Measurements from ENCODE around the gene VAV2. TPM values are rescaled to one million over a fixed set of nuclear protein-coding genes. Genes with fewer than 3 reads are reported as not detected.

VAV2 gene
- polyA plus RNA-seq, 1 of the 3 experiments (the other 2 are of a cell fraction) = 14.9 TPM

DNA sequence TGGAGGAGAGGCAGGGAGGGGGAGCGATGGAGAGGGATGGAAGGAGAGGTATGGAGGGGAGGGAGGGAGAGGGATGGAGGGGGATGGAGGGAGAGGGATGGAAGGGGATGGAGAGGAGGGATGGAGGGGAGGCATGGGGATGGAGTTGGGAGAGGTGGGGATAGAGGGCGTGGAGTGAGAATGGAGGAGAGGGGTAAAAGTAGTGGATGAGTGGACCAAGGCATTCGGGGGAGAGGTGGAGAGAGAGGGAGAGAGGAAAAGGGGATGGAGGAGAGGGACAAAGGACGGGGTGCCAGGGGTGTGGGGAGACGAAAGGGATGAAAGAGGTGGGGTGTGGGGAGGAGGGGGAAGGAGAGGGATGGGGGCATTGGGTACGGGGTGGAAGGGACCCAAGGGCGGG is 100.4 kb downstream of the VAV2 start (continued):
- TF ChIP-seq, protein P1, sequence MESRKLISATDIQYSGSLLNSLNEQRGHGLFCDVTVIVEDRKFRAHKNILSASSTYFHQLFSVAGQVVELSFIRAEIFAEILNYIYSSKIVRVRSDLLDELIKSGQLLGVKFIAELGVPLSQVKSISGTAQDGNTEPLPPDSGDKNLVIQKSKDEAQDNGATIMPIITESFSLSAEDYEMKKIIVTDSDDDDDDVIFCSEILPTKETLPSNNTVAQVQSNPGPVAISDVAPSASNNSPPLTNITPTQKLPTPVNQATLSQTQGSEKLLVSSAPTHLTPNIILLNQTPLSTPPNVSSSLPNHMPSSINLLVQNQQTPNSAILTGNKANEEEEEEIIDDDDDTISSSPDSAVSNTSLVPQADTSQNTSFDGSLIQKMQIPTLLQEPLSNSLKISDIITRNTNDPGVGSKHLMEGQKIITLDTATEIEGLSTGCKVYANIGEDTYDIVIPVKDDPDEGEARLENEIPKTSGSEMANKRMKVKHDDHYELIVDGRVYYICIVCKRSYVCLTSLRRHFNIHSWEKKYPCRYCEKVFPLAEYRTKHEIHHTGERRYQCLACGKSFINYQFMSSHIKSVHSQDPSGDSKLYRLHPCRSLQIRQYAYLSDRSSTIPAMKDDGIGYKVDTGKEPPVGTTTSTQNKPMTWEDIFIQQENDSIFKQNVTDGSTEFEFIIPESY (IDR thresholded peaks at IDR 0.05; ENCODE audit: borderline replicate concordance, low read depth) = no peak
- TF ChIP-seq, protein P2, sequence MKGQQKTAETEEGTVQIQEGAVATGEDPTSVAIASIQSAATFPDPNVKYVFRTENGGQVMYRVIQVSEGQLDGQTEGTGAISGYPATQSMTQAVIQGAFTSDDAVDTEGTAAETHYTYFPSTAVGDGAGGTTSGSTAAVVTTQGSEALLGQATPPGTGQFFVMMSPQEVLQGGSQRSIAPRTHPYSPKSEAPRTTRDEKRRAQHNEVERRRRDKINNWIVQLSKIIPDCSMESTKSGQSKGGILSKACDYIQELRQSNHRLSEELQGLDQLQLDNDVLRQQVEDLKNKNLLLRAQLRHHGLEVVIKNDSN (IDR thresholded peaks at IDR 0.05; ENCODE audit: borderline replicate concordance, low read depth) = no peak
- TF ChIP-seq EZH2phosphoT487 (IDR thresholded peaks at IDR 0.05; ENCODE audit: borderline replicate concordance, low read depth) = no peak

DNA sequence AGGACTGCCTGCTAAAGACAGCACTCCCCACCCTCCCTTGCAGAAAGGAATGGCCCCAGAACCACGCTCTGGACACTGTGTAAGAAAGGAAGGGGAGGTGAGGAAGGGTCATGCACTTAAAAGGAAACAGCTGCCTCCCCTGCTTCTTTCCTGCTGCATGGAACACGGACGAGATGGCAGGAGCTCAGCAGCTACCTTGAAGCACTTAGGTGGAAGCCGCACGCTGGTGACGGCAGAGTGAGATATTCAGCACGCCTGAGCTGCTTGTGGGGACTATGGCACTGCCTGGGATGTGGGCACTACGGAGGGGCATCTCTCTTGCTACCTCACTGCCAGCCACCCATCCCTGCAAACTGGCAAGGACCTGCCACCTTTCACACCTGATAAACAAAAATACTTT is 101.5 kb downstream of the VAV2 start:
- POLR2A ChIA-PET = no interaction called here
- Histone ChIP-seq H3K27ac (ENCODE audit: low read depth in 2 of 2, low read length in 1 of 2) (peak overlapping the region in 1 of 2 experiments; percentile 58; a peak in 3 of 4 replicates), H3K9ac (peak overlapping the region; percentile 36; the same call in 1 of the 2 replicates), H3K9me3 (no peaks in the 10 kb centered on the region), H3K4me2 (no peak overlapping the region; the same call in 1 of the 2 replicates), H3K36me3 (replicated peaks in 1 of 2; ENCODE audit: control insufficient read depth in 1 of 2, insufficient read depth in 2 of 2, low read length in 1 of 2) (no peaks in the 10 kb centered on the region), H3K79me2 (ENCODE audit: insufficient read depth) (peaks cover 69% of the 10 kb centered on the region), H2AFZ (ENCODE audit: low read depth) (no peak overlapping the region), H3F3A (replicated peaks; ENCODE audit: insufficient read depth) (peaks cover 6% of the 10 kb centered on the region), H3K4me1 (ENCODE audit: control insufficient read depth in 1 of 2, insufficient read depth in 2 of 2, low read depth in 1 of 2, low read length in 1 of 2) (peaks cover 13 to 55% of the 10 kb centered on the region in 2 experiments; a peak in 2 of 4 replicates), H3K27me3 (ENCODE audit: insufficient read depth) (no peaks in the 10 kb centered on the region), H3K9me2 (no peaks in the 10 kb centered on the region), H3K4me3 (ENCODE audit: low read depth in 2 of 2, low read length in 1 of 2) (no peak overlapping the region), H4K20me1 (ENCODE audit: insufficient read depth) (0 out of 2 replicates have a peak, but pooled peaks cover 12% of the 10 kb centered on the region)
- CTCF ChIA-PET = interaction anchor here (1.3 to 3.9 kb wide), 3 partner anchors 16 to 104 kb away, joined by 3 to 18 read pairs (median 16); no protein-coding TSS in a partner anchor
- TF ChIP-seq RFX5 (IDR thresholded peaks at IDR 0.05; ENCODE audit: low read length) = no peak
- TF ChIP-seq, protein P3, sequence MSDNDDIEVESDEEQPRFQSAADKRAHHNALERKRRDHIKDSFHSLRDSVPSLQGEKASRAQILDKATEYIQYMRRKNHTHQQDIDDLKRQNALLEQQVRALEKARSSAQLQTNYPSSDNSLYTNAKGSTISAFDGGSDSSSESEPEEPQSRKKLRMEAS (IDR thresholded peaks at IDR 0.05; ENCODE audit: low read depth) = no peak
- TF ChIP-seq, protein P4, sequence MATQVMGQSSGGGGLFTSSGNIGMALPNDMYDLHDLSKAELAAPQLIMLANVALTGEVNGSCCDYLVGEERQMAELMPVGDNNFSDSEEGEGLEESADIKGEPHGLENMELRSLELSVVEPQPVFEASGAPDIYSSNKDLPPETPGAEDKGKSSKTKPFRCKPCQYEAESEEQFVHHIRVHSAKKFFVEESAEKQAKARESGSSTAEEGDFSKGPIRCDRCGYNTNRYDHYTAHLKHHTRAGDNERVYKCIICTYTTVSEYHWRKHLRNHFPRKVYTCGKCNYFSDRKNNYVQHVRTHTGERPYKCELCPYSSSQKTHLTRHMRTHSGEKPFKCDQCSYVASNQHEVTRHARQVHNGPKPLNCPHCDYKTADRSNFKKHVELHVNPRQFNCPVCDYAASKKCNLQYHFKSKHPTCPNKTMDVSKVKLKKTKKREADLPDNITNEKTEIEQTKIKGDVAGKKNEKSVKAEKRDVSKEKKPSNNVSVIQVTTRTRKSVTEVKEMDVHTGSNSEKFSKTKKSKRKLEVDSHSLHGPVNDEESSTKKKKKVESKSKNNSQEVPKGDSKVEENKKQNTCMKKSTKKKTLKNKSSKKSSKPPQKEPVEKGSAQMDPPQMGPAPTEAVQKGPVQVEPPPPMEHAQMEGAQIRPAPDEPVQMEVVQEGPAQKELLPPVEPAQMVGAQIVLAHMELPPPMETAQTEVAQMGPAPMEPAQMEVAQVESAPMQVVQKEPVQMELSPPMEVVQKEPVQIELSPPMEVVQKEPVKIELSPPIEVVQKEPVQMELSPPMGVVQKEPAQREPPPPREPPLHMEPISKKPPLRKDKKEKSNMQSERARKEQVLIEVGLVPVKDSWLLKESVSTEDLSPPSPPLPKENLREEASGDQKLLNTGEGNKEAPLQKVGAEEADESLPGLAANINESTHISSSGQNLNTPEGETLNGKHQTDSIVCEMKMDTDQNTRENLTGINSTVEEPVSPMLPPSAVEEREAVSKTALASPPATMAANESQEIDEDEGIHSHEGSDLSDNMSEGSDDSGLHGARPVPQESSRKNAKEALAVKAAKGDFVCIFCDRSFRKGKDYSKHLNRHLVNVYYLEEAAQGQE (IDR thresholded peaks at IDR 0.05; ENCODE audit: low read depth, low read length) = no peak
- no peak for DNase-seq
- WGBS (ENCODE audit: low lambda C conversion rate) = 97% methylated on average over 8 of the region's 8 CpGs

All from SK-N-SH (cell line).